NCI-H82 (cell line): Measurements from ENCODE around the gene NPC1.
"Not testable (repeated sequence)": the region's sequence is repeated elsewhere in the genome, so short reads cannot be mapped to it uniquely, and the experiment has no call there.

Source experiments
- DNase-seq: peaks from one replicate; lab custom pipeline; 2025; lab: John Stamatoyannopoulos, UW

Gene NPC1

GRCh38 chr18:23609390-23610023, 23.2 kb upstream of the NPC1 start:
- no peak for DNase-seq

- DNase-seq: no peak
These were observed 21.9 kb upstream of the NPC1 start for GRCh38 chr18:23608211-23608610.

GRCh38 chr18:23605941-23606340, 19.6 kb upstream of the NPC1 start:
- no peak for DNase-seq

- no peak for DNase-seq
These were observed 13.5 kb upstream of the NPC1 start for GRCh38 chr18:23599809-23600208.

GRCh38 chr18:23596183-23596582, 9.9 kb upstream of the NPC1 start:
- no peak for DNase-seq

- no peak for DNase-seq
These were observed 9.3 kb upstream of the NPC1 start for GRCh38 chr18:23595591-23595990.

GRCh38 chr18:23593720-23594119, 7.4 kb upstream of the NPC1 start:
- no peak for DNase-seq

- DNase-seq: no peak
These were observed 6.6 kb upstream of the NPC1 start for GRCh38 chr18:23592911-23593310.

GRCh38 chr18:23591011-23591410, 4.7 kb upstream of the NPC1 start:
- DNase-seq: peak; percentile 4

- DNase-seq: no peak
These were observed 2.7 kb upstream of the NPC1 start for GRCh38 chr18:23588836-23589560.

- DNase-seq: no peak
These were observed 925 bp upstream of the NPC1 start for GRCh38 chr18:23587220-23587642.

- no peak for DNase-seq
These were observed 433 bp downstream of the NPC1 start for GRCh38 chr18:23585897-23586248.

GRCh38 chr18:23585007-23585871, 1.1 kb downstream of the NPC1 start:
- peak; percentile 36 for DNase-seq

- DNase-seq: no peak
These were observed 2.0 kb downstream of the NPC1 start for GRCh38 chr18:23584019-23584983.

- no peak for DNase-seq
These were observed 3.0 kb downstream of the NPC1 start for GRCh38 chr18:23583071-23583865.

- no peak for DNase-seq
These were observed 5.5 kb downstream of the NPC1 start for GRCh38 chr18:23580677-23581367.

- no peak for DNase-seq
These were observed 7.2 kb downstream of the NPC1 start for GRCh38 chr18:23578891-23579653.

GRCh38 chr18:23578067-23578701, 8.1 kb downstream of the NPC1 start:
- no peak for DNase-seq

- DNase-seq: not testable (repeated sequence)
These were observed 8.8 kb downstream of the NPC1 start for GRCh38 chr18:23577521-23577920.
